Breast epithelium (tissue), 3 donors: ENCODE results near the gene ACR.

Experiments
- CTCF ChIP-seq, 3 donors: fragments of 450-650 bp; IDR thresholded peaks; one replicate each; pipeline ENCODE4 v1.5.1; 2016 to 2017; ENCODE audit warnings: antibody characterized with exemption in 3 of 3, mild to moderate bottlenecking in 3 of 3, moderate library complexity in 3 of 3
- POLR2A ChIP-seq: fragments of 450-650 bp; IDR thresholded peaks from one replicate; pipeline ENCODE4 v1.6.1; 2016; ENCODE audit warnings: antibody characterized with exemption, mild to moderate bottlenecking, moderate library complexity

- TF ChIP-seq POLR2A (no peak), CTCF (IDR thresholded peaks at IDR 0.05) (no peak)
These were observed 42.4 kb upstream of the ACR start for GRCh38 chr22:50695421-50696250.
